GM12865 (cell line): ENCODE data around the gene DNAH11.
"Not testable (repeated sequence)": the region's sequence is repeated elsewhere in the genome, so short reads cannot be mapped to it uniquely, and the experiment has no call there.

Source experiments
- DNase-seq: peaks from one replicate; pipeline ENCODE4 v3.0.0; 2010; ENCODE audit warnings: low read depth
- H3K4me3 ChIP-seq: 2 replicates; pipeline ENCODE4 v1.5.1; 2011; ENCODE audit warnings: mild to moderate bottlenecking, low read depth, low read length, control low read depth
- TF ChIP-seq, protein P1 (sequence below): IDR thresholded peaks from 2 replicates; pipeline ENCODE4 v1.5.1; 2011; ENCODE audit warnings: low read length, control low read depth, low read depth, inconsistent platforms; ENCODE audit not compliant: insufficient read depth; ENCODE audit errors: missing control alignments

DNAH11 gene

DNA sequence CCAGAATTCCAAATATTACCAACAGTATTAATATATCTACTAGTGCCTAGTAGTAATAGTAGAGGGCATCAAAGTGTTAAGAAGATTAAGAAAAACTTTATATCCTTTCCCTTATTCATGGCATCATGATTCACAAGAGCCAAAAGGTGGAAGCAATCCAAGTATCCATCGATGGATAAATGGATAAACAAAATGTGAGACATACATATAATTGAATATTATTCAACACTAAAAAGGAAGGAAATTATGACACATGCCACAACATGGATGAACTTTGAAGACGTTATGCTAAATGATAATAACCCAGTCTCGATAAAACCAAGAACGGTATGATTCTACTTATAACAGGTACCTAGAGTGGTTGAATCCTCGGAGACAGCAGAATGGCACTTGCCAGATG, 379.8 kb downstream of the DNAH11 start:
- no peak for DNase-seq
- TF ChIP-seq, protein P1, sequence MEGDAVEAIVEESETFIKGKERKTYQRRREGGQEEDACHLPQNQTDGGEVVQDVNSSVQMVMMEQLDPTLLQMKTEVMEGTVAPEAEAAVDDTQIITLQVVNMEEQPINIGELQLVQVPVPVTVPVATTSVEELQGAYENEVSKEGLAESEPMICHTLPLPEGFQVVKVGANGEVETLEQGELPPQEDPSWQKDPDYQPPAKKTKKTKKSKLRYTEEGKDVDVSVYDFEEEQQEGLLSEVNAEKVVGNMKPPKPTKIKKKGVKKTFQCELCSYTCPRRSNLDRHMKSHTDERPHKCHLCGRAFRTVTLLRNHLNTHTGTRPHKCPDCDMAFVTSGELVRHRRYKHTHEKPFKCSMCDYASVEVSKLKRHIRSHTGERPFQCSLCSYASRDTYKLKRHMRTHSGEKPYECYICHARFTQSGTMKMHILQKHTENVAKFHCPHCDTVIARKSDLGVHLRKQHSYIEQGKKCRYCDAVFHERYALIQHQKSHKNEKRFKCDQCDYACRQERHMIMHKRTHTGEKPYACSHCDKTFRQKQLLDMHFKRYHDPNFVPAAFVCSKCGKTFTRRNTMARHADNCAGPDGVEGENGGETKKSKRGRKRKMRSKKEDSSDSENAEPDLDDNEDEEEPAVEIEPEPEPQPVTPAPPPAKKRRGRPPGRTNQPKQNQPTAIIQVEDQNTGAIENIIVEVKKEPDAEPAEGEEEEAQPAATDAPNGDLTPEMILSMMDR, result no peak
- no peak overlapping the region for H3K4me3 ChIP-seq

DNA sequence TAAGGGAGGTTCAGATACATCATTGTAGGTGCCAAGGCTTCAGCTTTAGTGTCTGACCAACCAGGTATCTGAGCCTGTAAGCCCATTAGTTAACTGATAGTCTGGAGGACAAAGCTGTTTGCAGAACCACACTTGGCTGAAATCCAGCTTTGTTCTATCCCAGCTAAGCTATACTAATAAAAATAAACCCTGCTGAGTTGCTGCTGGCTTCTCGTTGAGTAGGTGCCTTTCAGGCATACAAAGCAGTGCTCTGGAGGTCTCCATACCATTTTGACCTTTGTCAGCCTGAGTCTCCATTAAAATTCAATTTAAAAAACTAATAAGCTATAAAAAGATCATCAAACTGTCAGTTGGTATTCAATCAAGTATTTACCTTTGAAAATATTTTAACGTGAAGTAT, 380.8 kb downstream of the DNAH11 start:
- no peak for DNase-seq
- TF ChIP-seq, protein P1, result no peak

DNA sequence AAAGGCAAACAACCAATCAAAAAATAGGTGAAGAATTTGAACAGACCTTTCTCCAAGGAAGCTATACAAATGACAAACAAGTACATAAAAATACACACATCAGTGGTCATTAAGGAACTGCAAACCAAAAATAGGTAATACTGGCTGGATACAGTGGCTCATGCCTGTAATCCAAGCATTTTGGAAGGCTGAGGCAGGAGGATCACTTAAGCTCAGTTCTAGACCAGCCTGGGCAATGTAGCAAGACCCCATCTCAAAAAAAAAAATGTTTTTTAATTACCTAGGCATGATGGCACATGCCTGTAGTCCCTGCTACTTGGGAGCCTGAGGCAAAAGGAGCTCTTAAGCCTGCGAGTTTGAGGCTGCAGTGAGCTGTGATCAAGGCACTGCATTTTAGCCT, 383.6 kb downstream of the DNAH11 start:
- no peak overlapping the region for H3K4me3 ChIP-seq
- TF ChIP-seq, protein P1, result no peak
- no peak for DNase-seq

More for the DNA sequence above, 380.8 kb downstream of the DNAH11 start:
- no peak overlapping the region for H3K4me3 ChIP-seq

DNA sequence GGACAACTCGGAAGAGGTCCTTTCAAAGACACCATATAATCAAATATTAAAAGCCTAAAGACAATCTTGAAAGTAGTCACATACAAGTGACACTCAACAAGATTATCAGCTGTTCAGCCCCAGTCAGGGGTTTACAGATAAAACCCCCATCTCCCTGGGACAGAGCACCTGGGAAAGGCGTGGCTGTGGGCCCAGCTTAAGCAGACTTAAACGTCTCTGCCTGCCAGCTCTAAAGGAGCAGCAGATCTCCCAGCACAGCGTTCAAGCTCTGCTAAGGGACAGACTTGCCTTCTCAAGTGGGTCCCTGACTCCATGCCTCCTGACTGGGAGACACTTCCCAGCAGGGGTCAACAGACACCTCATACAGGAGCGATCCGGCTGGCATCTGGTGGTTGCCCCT, 384.9 kb downstream of the DNAH11 start:
- TF ChIP-seq, protein P1, result no peak
- DNase-seq, result no peak
- no peak overlapping the region for H3K4me3 ChIP-seq

DNA sequence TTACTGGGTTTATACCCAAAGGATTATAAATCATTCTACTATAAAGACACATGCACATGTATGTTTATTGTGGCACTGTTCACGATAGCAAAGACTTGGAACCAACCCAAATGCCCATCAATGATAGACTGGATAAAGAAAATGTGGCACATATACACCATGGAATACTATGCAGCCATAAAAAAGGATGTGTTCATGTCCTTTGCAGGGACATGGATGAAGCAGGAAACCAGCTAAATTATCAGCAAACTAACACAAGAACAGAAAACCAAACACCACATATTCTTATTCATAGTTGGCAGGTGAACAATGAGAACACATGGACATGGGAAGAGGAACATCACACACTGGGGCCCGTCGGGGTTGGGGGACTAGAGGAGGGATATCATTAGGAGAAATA, 390.5 kb downstream of the DNAH11 start:
- H3K4me3 ChIP-seq, DNase-seq: not testable (repeated sequence)

DNA sequence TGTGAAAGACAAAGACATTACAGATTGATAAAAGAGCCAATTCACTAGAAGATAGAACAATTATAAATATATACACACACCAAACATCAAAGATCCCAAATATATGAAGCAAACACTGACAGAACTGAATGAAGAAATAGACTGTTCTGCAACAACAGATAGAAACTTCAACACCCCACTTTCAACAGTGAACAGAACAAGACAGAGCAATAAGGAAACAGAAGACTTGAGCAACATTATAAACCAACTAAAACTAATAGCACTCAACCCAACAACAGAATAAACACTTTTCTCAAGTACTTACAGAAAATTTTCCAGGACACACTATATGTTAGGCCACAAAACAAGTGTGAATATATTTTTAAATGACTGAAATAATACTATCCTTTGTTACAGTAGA, 392.0 kb downstream of the DNAH11 start:
- no peak overlapping the region for H3K4me3 ChIP-seq
- TF ChIP-seq, protein P1, result no peak
- DNase-seq, result no peak

DNA sequence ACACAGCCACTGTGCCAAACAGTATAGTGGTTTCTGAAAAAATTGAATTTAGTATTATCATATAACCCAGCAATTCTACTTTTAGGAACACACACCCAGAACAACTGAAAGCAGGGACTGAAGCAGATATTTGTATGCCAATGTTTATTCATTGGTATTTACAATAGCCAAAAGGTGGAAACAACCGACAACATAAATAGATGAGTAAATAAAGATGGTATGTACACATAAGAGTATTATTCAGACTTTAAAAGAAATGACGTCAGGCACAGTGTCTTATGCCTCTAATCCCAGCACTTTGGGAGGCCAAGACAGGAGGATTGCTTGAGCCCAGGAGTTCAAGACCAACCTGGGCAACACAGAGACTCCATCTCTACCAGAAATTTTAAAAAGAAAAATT, 395.6 kb downstream of the DNAH11 start:
- TF ChIP-seq, protein P1, result no peak
- no peak overlapping the region for H3K4me3 ChIP-seq
- DNase-seq, result no peak
